Stomach (tissue), 9 donors: ENCODE data around the gene PHLPP2. TPM values are rescaled to one million over a fixed set of nuclear protein-coding genes. Genes with fewer than 3 reads are reported as not detected.

ENCODE experiments used
- DNase-seq, 2 donors: peaks; one replicate each; pipeline versions ENCODE4 v3.0.0 to v3.0.0-alpha.2; 2013 to 2019
- H3K27ac ChIP-seq, 5 donors: fragments of 200-600 bp in 4 of 5; sonication (generic) in 4 of 5; one replicate each; pipeline ENCODE4 v1.5.1; 2013 to 2019; ENCODE audit warnings: mild to moderate bottlenecking in 1 of 5, moderate library complexity in 1 of 5
- H3K27me3 ChIP-seq, 3 donors: fragments of 200-600 bp; sonication (generic); one replicate each; pipeline ENCODE4 v1.5.1; 2017 to 2019; ENCODE audit warnings: mixed run types in 1 of 3
- H3K36me3 ChIP-seq, 4 donors: fragments of 200-600 bp; sonication (generic); 1 replicate in 3 of 4; 2 replicates in 1 of 4; pipeline ENCODE4 v1.5.1; 2016 to 2019
- H3K4me1 ChIP-seq, 4 donors: fragments of 200-600 bp; sonication (generic); one replicate each; pipeline ENCODE4 v1.5.1; 2016 to 2019
- H3K4me3 ChIP-seq, 4 donors: fragments of 200-600 bp; sonication (generic) in 3 of 4; one replicate each; pipeline ENCODE4 v1.5.1; 2016 to 2019; ENCODE audit warnings: mild to moderate bottlenecking in 1 of 4
- H3K9me3 ChIP-seq, 4 donors: fragments of 200-600 bp; sonication (generic); one replicate each; pipeline ENCODE4 v1.5.1; 2016 to 2019
- EP300 ChIP-seq: sonication (generic); formaldehyde crosslinking; IDR thresholded peaks from one replicate; pipeline ENCODE4 v1.6.1; 2017; ENCODE audit warnings: antibody characterized with exemption
- POLR2A ChIP-seq, 4 donors: fragments of 450-650 bp; IDR thresholded peaks; one replicate each; pipeline ENCODE4 v1.6.1; 2016; ENCODE audit warnings: antibody characterized with exemption in 4 of 4, control low read depth in 2 of 4, mild to moderate bottlenecking in 1 of 4, moderate library complexity in 1 of 4
- POLR2AphosphoS5 ChIP-seq, 3 donors: sonication (generic); formaldehyde crosslinking; IDR thresholded peaks; one replicate each; pipeline ENCODE4 v1.6.1; 2016; ENCODE audit warnings: antibody characterized with exemption in 3 of 3
- WGBS, 5 donors: extraction: QIAGEN DNeasy Blood & Tissue Kit in 3 of 5; methylation state at CpG; one replicate each; pipeline versions ENCODE4 v1.1.5 to v1.1.7; 2013 to 2018; 5-methylcytosine and 5-hydroxymethylcytosine counted together
- intact Hi-C: fragments of 100-400 bp; cut with DNase I; formaldehyde crosslinking; loops from one replicate; pipeline ENCODE4 v1.15.1; 2023; ENCODE audit warnings: low total_unique reads
- polyA plus RNA-seq, 3 donors: library from polyadenylated mRNA; stranded (reverse); fragments of 200-250 nt; gene quantifications; one replicate each; pipeline ENCODE4 v1.2.3, GENCODE V29; 2013
- total RNA-seq, 5 donors: library from RNA; depleted of rRNA; stranded (reverse); fragments of >200 nt; gene quantifications; one replicate each; pipeline versions ENCODE4 v1.1.0 to v1.2.3, GENCODE V29; 2014 to 2016
- TF ChIP-seq, protein P1 (sequence below), 7 experiments: fragments of 450-650 bp in 4 of 7; fragments of 200-600 bp in 3 of 7; sonication (generic) in 3 of 7; IDR thresholded peaks; one replicate each; pipeline ENCODE4 v1.5.1; 2016 to 2019; ENCODE audit warnings: antibody characterized with exemption in 7 of 7, control low read depth in 2 of 7, mild to moderate bottlenecking in 1 of 7
- donor health status: healthy with polysubstance abuse.
- donor health status: Bipolar disorder and iron deficiency.
- donor health status: healthy.

Gene PHLPP2
- total and polyA plus RNA-seq, 8 donors: 0.76 to 10.1 (median 3.6) TPM

DNA sequence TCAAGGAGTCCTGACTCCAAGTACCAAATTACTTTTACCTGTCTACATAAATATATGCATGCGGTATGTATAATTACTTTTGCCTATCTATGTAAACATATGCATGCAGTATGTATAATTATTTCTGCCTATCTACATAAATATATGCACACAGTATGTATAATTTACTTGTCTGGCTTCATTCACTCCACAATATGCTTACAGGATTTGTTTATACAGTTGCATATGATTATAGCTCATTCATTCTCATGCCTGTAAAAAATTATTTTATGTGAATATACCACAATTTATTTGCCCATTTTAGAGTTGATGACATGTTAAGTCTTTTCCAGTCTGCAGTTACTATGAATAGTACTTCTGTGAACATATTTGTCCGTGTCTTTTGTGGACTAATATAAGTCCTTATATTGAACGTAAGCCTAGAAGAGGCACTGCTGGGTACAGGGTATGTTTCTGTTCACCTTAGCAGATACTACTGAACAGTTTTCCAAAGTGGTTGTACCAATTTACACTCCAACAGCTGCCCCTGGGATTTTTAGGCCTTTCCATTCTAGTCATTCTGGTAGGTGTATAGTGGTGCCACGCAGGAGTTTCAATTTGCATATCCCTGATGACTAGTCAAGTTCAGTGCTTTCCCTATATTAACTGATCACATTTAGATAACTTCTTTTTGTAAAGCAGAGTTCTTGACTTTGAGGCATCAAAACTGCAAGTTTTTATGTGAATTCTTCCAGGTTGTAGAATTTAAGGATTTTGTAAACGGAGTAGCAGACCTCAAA, 51.5 kb downstream of the PHLPP2 start:
- intact Hi-C loops: no loop called here
- no peak for DNase-seq
- Histone ChIP-seq H3K27me3 (no peaks in the 10 kb centered on the region), H3K27ac (no peak overlapping the region), H3K36me3 (peaks cover 9 to 88% (median 82%) of the 10 kb centered on the region in 4 donors), H3K4me3 (no peak overlapping the region), H3K4me1 (no peaks in the 10 kb centered on the region), H3K9me3 (no peaks in the 10 kb centered on the region)
- WGBS, 5 donors: 92 to 95% (median 94%) methylated on average over 5 of the region's 5 CpGs
- no peak for TF ChIP-seq POLR2A (IDR thresholded peaks at IDR 0.05)

DNA sequence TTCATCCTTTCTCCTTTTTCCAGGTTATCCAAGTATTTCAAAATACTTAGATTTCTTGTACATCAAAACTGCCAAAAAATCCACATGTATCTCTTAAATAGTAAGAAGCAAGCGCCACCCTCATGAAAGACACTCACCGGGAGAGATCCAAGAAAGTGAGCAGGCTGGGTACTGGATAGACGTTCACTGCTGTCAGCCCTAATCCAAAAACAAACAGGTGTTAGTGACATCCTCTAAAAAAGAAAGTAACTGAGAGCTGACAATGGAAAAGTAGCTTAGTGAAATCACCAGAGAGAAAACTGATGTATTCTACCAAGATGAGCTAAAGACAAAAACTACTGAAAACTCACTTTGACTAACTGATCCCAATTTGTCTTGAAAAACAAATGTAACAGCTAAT, 52.4 kb downstream of the PHLPP2 start:
- intact Hi-C loops: no loop called here
- Histone ChIP-seq H3K4me3 (no peak overlapping the region), H3K4me1 (peaks cover 0 to 3% (median 0%) of the 10 kb centered on the region in 4 donors), H3K27ac (no peak overlapping the region), H3K9me3 (no peaks in the 10 kb centered on the region), H3K27me3 (no peaks in the 10 kb centered on the region), H3K36me3 (peaks cover 9 to 92% (median 87%) of the 10 kb centered on the region in 4 donors)
- 84 to 95% (median 87%) methylated on average over 3 of the region's 3 CpGs for WGBS, 5 donors
- DNase-seq: no peak
- TF ChIP-seq, protein P1, sequence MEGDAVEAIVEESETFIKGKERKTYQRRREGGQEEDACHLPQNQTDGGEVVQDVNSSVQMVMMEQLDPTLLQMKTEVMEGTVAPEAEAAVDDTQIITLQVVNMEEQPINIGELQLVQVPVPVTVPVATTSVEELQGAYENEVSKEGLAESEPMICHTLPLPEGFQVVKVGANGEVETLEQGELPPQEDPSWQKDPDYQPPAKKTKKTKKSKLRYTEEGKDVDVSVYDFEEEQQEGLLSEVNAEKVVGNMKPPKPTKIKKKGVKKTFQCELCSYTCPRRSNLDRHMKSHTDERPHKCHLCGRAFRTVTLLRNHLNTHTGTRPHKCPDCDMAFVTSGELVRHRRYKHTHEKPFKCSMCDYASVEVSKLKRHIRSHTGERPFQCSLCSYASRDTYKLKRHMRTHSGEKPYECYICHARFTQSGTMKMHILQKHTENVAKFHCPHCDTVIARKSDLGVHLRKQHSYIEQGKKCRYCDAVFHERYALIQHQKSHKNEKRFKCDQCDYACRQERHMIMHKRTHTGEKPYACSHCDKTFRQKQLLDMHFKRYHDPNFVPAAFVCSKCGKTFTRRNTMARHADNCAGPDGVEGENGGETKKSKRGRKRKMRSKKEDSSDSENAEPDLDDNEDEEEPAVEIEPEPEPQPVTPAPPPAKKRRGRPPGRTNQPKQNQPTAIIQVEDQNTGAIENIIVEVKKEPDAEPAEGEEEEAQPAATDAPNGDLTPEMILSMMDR (IDR thresholded peaks at IDR 0.05): no peak
- TF ChIP-seq POLR2A (IDR thresholded peaks at IDR 0.05): no peak
- TF ChIP-seq POLR2AphosphoS5 (IDR thresholded peaks at IDR 0.05): no peak
- TF ChIP-seq EP300: no peak

DNA sequence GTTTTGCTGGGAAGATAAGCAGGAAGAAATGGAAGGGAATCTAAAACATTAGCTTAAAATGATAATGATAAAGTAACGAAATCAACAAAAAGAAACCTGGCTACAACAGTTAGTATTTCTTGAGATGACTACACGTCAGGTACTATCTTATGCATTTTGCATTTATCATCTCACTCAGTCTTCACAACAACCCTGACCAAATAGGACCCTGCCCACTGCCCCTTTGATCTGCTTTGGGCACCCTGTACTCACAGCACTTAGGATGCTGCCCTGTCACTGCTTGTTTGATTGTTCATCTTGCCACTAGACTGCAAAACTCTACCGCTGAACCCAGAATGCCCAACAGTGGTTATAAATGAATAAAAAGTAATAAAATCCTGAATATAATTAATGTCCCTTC, 53.3 kb downstream of the PHLPP2 start:
- intact Hi-C loops: no loop called here
- 92 to 98% (median 96%) methylated on average over 3 of the region's 3 CpGs for WGBS, 5 donors
- TF ChIP-seq, protein P1 (IDR thresholded peaks at IDR 0.05): no peak
- no peak for TF ChIP-seq EP300
- H3K9me3 ChIP-seq: no peaks in the 10 kb centered on the region
- no peak overlapping the region for H3K27ac ChIP-seq
- DNase-seq: no peak
- peaks cover 9 to 92% (median 88%) of the 10 kb centered on the region in 4 donors for H3K36me3 ChIP-seq
- H3K4me1 ChIP-seq: peaks cover 0 to 9% (median 3%) of the 10 kb centered on the region in 4 donors
- no peak overlapping the region for H3K4me3 ChIP-seq
- no peaks in the 10 kb centered on the region for H3K27me3 ChIP-seq

DNA sequence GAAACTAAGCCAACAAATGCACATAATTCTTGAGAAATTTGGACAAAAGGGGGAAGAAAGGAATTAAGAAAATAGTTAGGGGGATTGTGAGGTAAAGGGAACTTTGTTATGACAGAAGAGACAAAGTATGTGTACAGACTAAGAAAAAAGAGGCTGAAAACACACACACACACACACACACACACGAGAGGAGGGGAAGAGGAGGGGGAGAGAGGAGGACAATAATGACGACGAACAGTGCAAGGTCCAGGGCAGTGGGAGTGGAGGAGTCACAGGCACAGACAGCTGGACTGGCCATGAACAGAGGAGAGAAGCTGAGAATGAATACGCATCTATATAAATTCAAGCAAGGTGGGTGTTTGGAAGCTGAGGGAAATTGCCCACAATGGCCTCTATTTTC, 54.0 kb downstream of the PHLPP2 start:
- Histone ChIP-seq H3K27me3 (no peaks in the 10 kb centered on the region), H3K9me3 (no peaks in the 10 kb centered on the region), H3K27ac (no peak overlapping the region), H3K36me3 (peaks cover 9 to 92% (median 87%) of the 10 kb centered on the region in 4 donors), H3K4me3 (no peak overlapping the region), H3K4me1 (peaks cover 0 to 9% (median 3%) of the 10 kb centered on the region in 4 donors)
- WGBS, 5 donors: 52 to 67% (median 60%) methylated on average over 3 to 4 of the region's 4 CpGs
- TF ChIP-seq POLR2A (IDR thresholded peaks at IDR 0.05): no peak
- TF ChIP-seq, protein P1 (IDR thresholded peaks at IDR 0.05): no peak
- no peak for TF ChIP-seq POLR2AphosphoS5 (IDR thresholded peaks at IDR 0.05)
- TF ChIP-seq EP300: no peak
- intact Hi-C loops: no loop called here
- DNase-seq: no peak

- DNase-seq: no peak
- H3K27ac ChIP-seq: no peak overlapping the region
- no peak overlapping the region for H3K4me3 ChIP-seq
- no peaks in the 10 kb centered on the region for H3K27me3 ChIP-seq
- TF ChIP-seq EP300: no peak
- TF ChIP-seq, protein P1 (IDR thresholded peaks at IDR 0.05): no peak
- TF ChIP-seq POLR2AphosphoS5 (IDR thresholded peaks at IDR 0.05): no peak
- no peak for TF ChIP-seq POLR2A (IDR thresholded peaks at IDR 0.05)
- intact Hi-C loops: no loop called here
- WGBS, 5 donors: 81 to 92% (median 85%) methylated on average over 6 of the region's 6 CpGs
- H3K36me3 ChIP-seq: peaks cover 9 to 92% (median 87%) of the 10 kb centered on the region in 4 donors
- H3K9me3 ChIP-seq: no peaks in the 10 kb centered on the region
- peaks cover 0 to 9% (median 3%) of the 10 kb centered on the region in 4 donors for H3K4me1 ChIP-seq
Observed at GRCh38 chr16:71669926-71670536, 54.5 kb downstream of the PHLPP2 start.
